Measurements from ENCODE around the gene DPP9.
A peak's percentile ranks its signal among the peaks of the same experiment; 100 is the strongest.

DPP9 gene

DNA sequence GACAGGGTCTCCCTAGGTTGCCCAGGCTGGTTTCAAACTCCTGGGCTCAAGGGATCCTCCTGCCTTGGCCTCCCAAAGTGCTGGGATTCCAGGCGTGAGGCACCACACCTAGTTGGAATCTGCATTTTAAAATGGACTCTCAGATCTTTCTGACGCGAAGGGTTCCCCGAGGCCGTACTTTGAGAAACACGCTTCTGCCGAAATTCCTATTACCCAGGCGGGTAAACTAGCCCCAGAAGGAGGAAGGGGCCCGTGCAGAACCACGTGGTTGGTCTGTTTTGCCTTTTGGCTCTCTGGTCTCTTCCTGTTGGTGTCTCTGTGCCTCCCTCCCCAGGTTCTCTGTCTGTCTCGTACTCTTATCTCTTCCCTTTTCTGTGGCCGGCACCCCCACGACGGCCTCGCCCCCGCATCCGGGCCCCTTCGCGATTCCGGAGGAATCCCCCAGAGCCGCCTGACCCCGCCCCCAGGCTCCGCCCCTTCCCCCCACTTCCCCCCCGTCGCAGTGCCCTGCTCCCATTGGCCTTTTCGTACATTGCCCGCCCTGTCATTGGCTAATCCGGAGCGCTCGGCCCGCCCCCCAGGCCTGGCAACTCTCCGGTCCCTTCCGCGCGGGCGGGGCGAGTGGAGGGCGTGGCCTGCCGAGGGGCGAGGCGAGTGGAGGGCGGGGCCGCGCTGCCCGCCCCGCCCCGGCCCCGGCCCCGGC is 84.7 kb downstream of the DPP9 start, which contains the start of gene TNFAIP8L1:
Gene TNFAIP8L1 (plus strand): TSS at position 689 of the 703 bp plus-strand sequence. CDS start 12,354 bp downstream, outside the sequence.
- no peak for TF ChIP-seq ZNF274 (IDR thresholded peaks at IDR 0.05; ENCODE audit: low read depth, low read length)
- peak within 1 kb of the TSS; percentile 86 for H3K4me3 ChIP-seq (ENCODE audit: low read length)

GRCh38 chr19:4638317-4638716 is 85.3 kb downstream of the DPP9 start:
- no peak for TF ChIP-seq ZNF274 (IDR thresholded peaks at IDR 0.05; ENCODE audit: low read depth, low read length)
- no peak overlapping the region for H3K4me3 ChIP-seq (ENCODE audit: low read length)

- H3K4me3 ChIP-seq (ENCODE audit: low read length) = no peak overlapping the region
- TF ChIP-seq ZNF274 (IDR thresholded peaks at IDR 0.05; ENCODE audit: low read depth, low read length) = no peak
Measured at GRCh38 chr19:4636761-4637160, 86.9 kb downstream of the DPP9 start.

- no peak for TF ChIP-seq ZNF274 (IDR thresholded peaks at IDR 0.05; ENCODE audit: low read depth, low read length)
- peak overlapping the region; percentile 49; the same call in 1 of the 2 replicates for H3K4me3 ChIP-seq (ENCODE audit: low read length)
Measured at GRCh38 chr19:4636151-4636717, 87.4 kb downstream of the DPP9 start.

GRCh38 chr19:4635754-4636116 is 87.9 kb downstream of the DPP9 start:
- TF ChIP-seq ZNF274 (IDR thresholded peaks at IDR 0.05; ENCODE audit: low read depth, low read length) = no peak
- peak overlapping the region; percentile 49; the same call in 1 of the 2 replicates for H3K4me3 ChIP-seq (ENCODE audit: low read length)

DNA sequence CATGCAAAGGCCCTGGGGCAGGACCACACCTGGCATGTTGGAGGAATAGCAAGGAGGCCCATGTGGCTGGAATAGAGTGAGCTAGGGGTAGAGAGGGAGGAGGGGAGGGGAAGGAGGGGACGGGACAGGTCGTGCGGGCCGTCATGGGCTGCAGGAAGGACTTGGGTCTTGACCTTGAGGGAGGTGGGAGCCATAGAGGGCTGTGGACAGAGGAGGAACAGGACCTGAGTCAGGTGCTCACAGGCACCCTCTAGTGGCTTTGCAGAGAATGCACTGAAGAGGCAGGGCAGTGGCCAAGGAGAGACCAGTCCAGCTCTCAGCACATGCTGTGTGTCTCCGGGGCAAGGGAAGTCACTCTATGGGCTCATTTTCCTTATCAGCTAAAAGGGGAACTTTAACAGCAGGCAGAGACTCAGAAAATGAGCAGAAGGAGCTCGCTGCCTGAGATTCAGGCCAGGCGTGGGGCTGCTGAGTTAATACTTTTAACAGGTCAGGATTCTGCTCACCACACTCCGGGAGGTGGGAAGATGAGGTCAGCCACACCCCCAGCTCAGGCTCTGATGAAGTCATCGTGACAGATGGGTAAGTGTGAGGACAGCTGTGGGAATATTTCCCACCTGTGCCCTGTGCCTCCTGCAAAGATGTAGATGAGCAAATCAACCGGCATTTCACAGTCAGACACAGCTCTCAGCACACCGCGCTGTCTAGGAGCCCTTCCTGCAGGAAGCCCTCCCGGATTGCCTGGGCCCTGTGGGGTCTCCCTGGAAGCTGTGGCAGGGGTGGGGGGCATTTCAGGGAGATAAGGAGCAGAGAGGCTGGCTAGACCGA is 90.3 kb downstream of the DPP9 start:
- no peak overlapping the region for H3K4me3 ChIP-seq (ENCODE audit: low read length)
- TF ChIP-seq ZNF274 (IDR thresholded peaks at IDR 0.05; ENCODE audit: low read depth, low read length) = no peak

All from GM08714 (cell line).